Measurements from ENCODE around the gene SMIM34. TPM values are rescaled to one million over a fixed set of nuclear protein-coding genes. Genes with fewer than 3 reads are reported as not detected.
"Not testable (repeated sequence)": the region's sequence is repeated elsewhere in the genome, so short reads cannot be mapped to it uniquely, and the experiment has no call there.

The SMIM34 gene
- total and polyA plus RNA-seq, 12 donors, result 0.30 TPM; not detected in 11

- H3K4me1 ChIP-seq; H3K27ac ChIP-seq; ATAC-seq; H3K9me3 ChIP-seq; intact Hi-C loops (cut with DNase I); H3K4me3 ChIP-seq; DNase-seq; H3K27me3 ChIP-seq; H3K36me3 ChIP-seq: not testable (repeated sequence)
- WGBS, 2 donors, result no CpG with 5 or more reads among the region's 9 CpGs
These were observed 16.5 kb downstream of the SMIM34 start for GRCh38 chr21:34407294-34407693.

- H3K27ac ChIP-seq; ATAC-seq; H3K27me3 ChIP-seq; H3K9me3 ChIP-seq; DNase-seq; intact Hi-C loops (cut with DNase I); H3K36me3 ChIP-seq; H3K4me3 ChIP-seq; H3K4me1 ChIP-seq: not testable (repeated sequence)
- WGBS, 2 donors, result no CpG with 5 or more reads among the region's 2 CpGs
These were observed 17.1 kb downstream of the SMIM34 start for GRCh38 chr21:34406676-34407075.

GRCh38 chr21:34406102-34406501 is 17.6 kb downstream of the SMIM34 start:
- H3K9me3 ChIP-seq; H3K27me3 ChIP-seq; H3K36me3 ChIP-seq; ATAC-seq; H3K4me3 ChIP-seq; H3K4me1 ChIP-seq; H3K27ac ChIP-seq; DNase-seq; intact Hi-C loops (cut with DNase I): not testable (repeated sequence)
- WGBS, 2 donors, result no CpG with 5 or more reads among the region's 6 CpGs

GRCh38 chr21:34405686-34406085 is 18.1 kb downstream of the SMIM34 start:
- H3K27ac ChIP-seq; H3K9me3 ChIP-seq; ATAC-seq; intact Hi-C loops (cut with DNase I); H3K4me1 ChIP-seq; H3K4me3 ChIP-seq; H3K36me3 ChIP-seq; H3K27me3 ChIP-seq; DNase-seq: not testable (repeated sequence)
- no CpG with 5 or more reads among the region's 2 CpGs for WGBS, 2 donors

- intact Hi-C loops (cut with DNase I); H3K4me3 ChIP-seq; H3K27ac ChIP-seq; DNase-seq; H3K4me1 ChIP-seq; ATAC-seq; H3K9me3 ChIP-seq; H3K27me3 ChIP-seq; H3K36me3 ChIP-seq: not testable (repeated sequence)
- no CpG with 5 or more reads among the region's 5 CpGs for WGBS, 2 donors
These were observed 19.0 kb downstream of the SMIM34 start for GRCh38 chr21:34404742-34405141.

- not testable (repeated sequence) for H3K4me1 ChIP-seq
These were observed 23.2 kb downstream of the SMIM34 start for GRCh38 chr21:34400522-34400921.

GRCh38 chr21:34383724-34384415 is 39.9 kb downstream of the SMIM34 start:
- DNase-seq; H3K9me3 ChIP-seq; H3K27me3 ChIP-seq; intact Hi-C loops (cut with DNase I); ATAC-seq; H3K27ac ChIP-seq; H3K4me1 ChIP-seq; H3K36me3 ChIP-seq; H3K4me3 ChIP-seq: not testable (repeated sequence)
- WGBS, 2 donors, result no CpG with 5 or more reads among the region's 14 CpGs

More at GRCh38 chr21:34400522-34400921, 23.2 kb downstream of the SMIM34 start:
- H3K27ac ChIP-seq; ATAC-seq; H3K36me3 ChIP-seq; DNase-seq; H3K9me3 ChIP-seq; H3K4me3 ChIP-seq; H3K27me3 ChIP-seq; intact Hi-C loops (cut with DNase I): not testable (repeated sequence)
- WGBS, 2 donors, result no CpG with 5 or more reads among the region's 5 CpGs

GRCh38 chr21:34383138-34383537 is 40.6 kb downstream of the SMIM34 start:
- H3K27me3 ChIP-seq; intact Hi-C loops (cut with DNase I); H3K4me3 ChIP-seq; H3K4me1 ChIP-seq; ATAC-seq; H3K9me3 ChIP-seq; H3K27ac ChIP-seq; H3K36me3 ChIP-seq; DNase-seq: not testable (repeated sequence)
- WGBS, 2 donors, result no CpG with 5 or more reads among the region's 2 CpGs

- H3K27ac ChIP-seq; DNase-seq; H3K27me3 ChIP-seq; H3K4me1 ChIP-seq; H3K9me3 ChIP-seq; intact Hi-C loops (cut with DNase I); H3K36me3 ChIP-seq; H3K4me3 ChIP-seq: not testable (repeated sequence)
- no CpG with 5 or more reads among the region's 33 CpGs for WGBS, 2 donors
- peak; percentile 64 to 84 (median 70) for ATAC-seq
These were observed 48.2 kb downstream of the SMIM34 start for GRCh38 chr21:34375619-34375972.

- intact Hi-C loops (cut with DNase I), result not testable (repeated sequence)
- peak; percentile 97 to 98 (median 98) for ATAC-seq
These were observed 48.7 kb downstream of the SMIM34 start, which contains the start of gene SMIM11 for GRCh38 chr21:34374940-34375618. SMIM11 (plus strand) TSS chr21:34375507; CDS start chr21:34379505, 3,998 bp downstream.

GRCh38 chr21:34374462-34374861 is 49.3 kb downstream of the SMIM34 start:
- ATAC-seq, result peak in 5 of 8 donors; percentile 27 to 35 (median 31)
- H3K27me3 ChIP-seq; intact Hi-C loops (cut with DNase I); H3K36me3 ChIP-seq; DNase-seq; H3K9me3 ChIP-seq; H3K27ac ChIP-seq; H3K4me1 ChIP-seq; H3K4me3 ChIP-seq: not testable (repeated sequence)
- no CpG with 5 or more reads among the region's 8 CpGs for WGBS, 2 donors

More at GRCh38 chr21:34374940-34375618, 48.7 kb downstream of the SMIM34 start, which contains the start of gene SMIM11:
- H3K27me3 ChIP-seq, H3K4me3 ChIP-seq, H3K4me1 ChIP-seq, H3K36me3 ChIP-seq, H3K27ac ChIP-seq, DNase-seq, H3K9me3 ChIP-seq: not testable (repeated sequence)
- no CpG with 5 or more reads among the region's 49 CpGs for WGBS, 2 donors

Data from heart right ventricle (tissue), 16 donors.